PC-9 (cell line): ENCODE data around the gene SLC28A1. TPM values are rescaled to one million over a fixed set of nuclear protein-coding genes. Genes with fewer than 3 reads are reported as not detected.
A peak's percentile ranks its signal among the peaks of the same experiment; 100 is the strongest.
"Not testable (repeated sequence)": the region's sequence is repeated elsewhere in the genome, so short reads cannot be mapped to it uniquely, and the experiment has no call there.

ENCODE experiments used
- BruUV-seq: library from RNA; stranded (reverse); fragments of 400-500 nt; replicated peaks from 2 replicates; lab custom pipeline; 2021; lab: Mats Ljungman, UMichigan
- CTCF ChIA-PET: fragments of 300-600 bp; sonication (Branson Sonifier 250); formaldehyde crosslinking; loops from one replicate; lab custom pipeline; 2022; ENCODE audit warnings: antibody characterized with exemption; lab: Charles Lee
- POLR2A ChIA-PET: fragments of 300-600 bp; sonication (Branson Sonifier 250); formaldehyde crosslinking; loops from one replicate; lab custom pipeline; 2022; ENCODE audit warnings: antibody characterized with exemption; ENCODE audit not compliant: unreplicated experiment; lab: Charles Lee
- DNase-seq, 2 experiments: peaks; one replicate each; pipeline versions ENCODE4 v3.0.0 to v3.0.0-alpha.2; 2015 to 2022; ENCODE audit warnings: mixed read lengths in 1 of 2
- H2AFZ ChIP-seq: fragments of 200-600 bp; sonication (generic); 2 replicates; pipeline ENCODE4 v1.8.1; 2017; ENCODE audit warnings: antibody characterized with exemption
- H3F3A ChIP-seq: fragments of 200-600 bp; sonication (generic); 2 replicates; pipeline ENCODE4 v1.8.1; 2017; ENCODE audit warnings: antibody characterized with exemption, mild to moderate bottlenecking, low read depth; ENCODE audit not compliant: insufficient read depth
- H3K27ac ChIP-seq: fragments of 200-600 bp; sonication (generic); 2 replicates; pipeline ENCODE4 v1.6.1; 2016; ENCODE audit warnings: mixed run types
- H3K27me3 ChIP-seq: fragments of 200-600 bp; sonication (generic); 2 replicates; pipeline ENCODE4 v1.6.1; 2016; ENCODE audit warnings: low read depth, mixed run types; ENCODE audit not compliant: insufficient read depth
- H3K36me3 ChIP-seq: fragments of 200-600 bp; sonication (generic); 2 replicates; pipeline ENCODE4 v1.6.1; 2016; ENCODE audit warnings: low read depth, mixed run types
- H3K4me1 ChIP-seq: fragments of 200-600 bp; sonication (generic); replicated peaks from 2 replicates; pipeline ENCODE4 v1.6.1; 2016; ENCODE audit warnings: mixed run types; ENCODE audit not compliant: insufficient read depth
- H3K4me2 ChIP-seq: fragments of 200-600 bp; sonication (generic); 2 replicates; pipeline ENCODE4 v1.6.1; 2017; ENCODE audit warnings: mixed run types
- H3K4me3 ChIP-seq: fragments of 200-600 bp; sonication (generic); 2 replicates; pipeline ENCODE4 v1.6.1; 2016; ENCODE audit warnings: mixed run types
- H3K79me2 ChIP-seq: fragments of 200-600 bp; sonication (generic); 2 replicates; pipeline ENCODE4 v1.6.1; 2017; ENCODE audit warnings: low read depth, mixed run types
- H3K9me2 ChIP-seq: fragments of 200-600 bp; sonication (generic); 2 replicates; pipeline ENCODE4 v1.8.1; 2017; ENCODE audit warnings: mild to moderate bottlenecking; ENCODE audit not compliant: insufficient read depth
- H3K9me3 ChIP-seq: fragments of 200-600 bp; sonication (generic); 2 replicates; pipeline ENCODE4 v1.8.1; 2016; ENCODE audit warnings: low read depth; ENCODE audit not compliant: insufficient read depth
- H4K20me1 ChIP-seq: fragments of 200-600 bp; sonication (generic); 2 replicates; pipeline ENCODE4 v1.8.1; 2017; ENCODE audit not compliant: insufficient read depth
- EZH2 ChIP-seq: fragments of 200-600 bp; sonication (generic); IDR thresholded peaks from 2 replicates; pipeline ENCODE4 v1.8.0; 2017; ENCODE audit warnings: antibody characterized with exemption, low read depth
- intact Hi-C: fragments of 100-400 bp; cut with micrococcal nuclease; formaldehyde crosslinking; loops from one replicate; pipeline ENCODE4 v1.10.0; 2022; ENCODE audit not compliant: unreplicated experiment
- total RNA-seq: library from RNA; stranded (reverse); gene quantifications from 2 replicates; pipeline ENCODE4 v1.2.3, GENCODE V29; 2021
- TF ChIP-seq, protein P1 (sequence below): fragments of 200-600 bp; sonication (generic); conservative IDR thresholded peaks from 2 replicates; pipeline ENCODE4 v1.6.1; 2017; ENCODE audit warnings: mixed run types, antibody characterized with exemption, mild to moderate bottlenecking, moderate library complexity

The SLC28A1 gene
- total RNA-seq, 1 experiment from 2014 or later = 0.70 TPM

- H2AFZ ChIP-seq, BruUV-seq, H4K20me1 ChIP-seq, H3K9me2 ChIP-seq, POLR2A ChIA-PET, H3K4me3 ChIP-seq, H3K4me2 ChIP-seq, H3K27me3 ChIP-seq, H3K36me3 ChIP-seq, H3K79me2 ChIP-seq: not testable (repeated sequence)
- CTCF ChIA-PET = interaction anchor here (0.6 to 1.1 kb wide), 3 partner anchors 35 to 210 kb away, joined by 3 to 15 read pairs (median 6); partner anchors contain the start of gene NMB
- TF ChIP-seq, protein P1, sequence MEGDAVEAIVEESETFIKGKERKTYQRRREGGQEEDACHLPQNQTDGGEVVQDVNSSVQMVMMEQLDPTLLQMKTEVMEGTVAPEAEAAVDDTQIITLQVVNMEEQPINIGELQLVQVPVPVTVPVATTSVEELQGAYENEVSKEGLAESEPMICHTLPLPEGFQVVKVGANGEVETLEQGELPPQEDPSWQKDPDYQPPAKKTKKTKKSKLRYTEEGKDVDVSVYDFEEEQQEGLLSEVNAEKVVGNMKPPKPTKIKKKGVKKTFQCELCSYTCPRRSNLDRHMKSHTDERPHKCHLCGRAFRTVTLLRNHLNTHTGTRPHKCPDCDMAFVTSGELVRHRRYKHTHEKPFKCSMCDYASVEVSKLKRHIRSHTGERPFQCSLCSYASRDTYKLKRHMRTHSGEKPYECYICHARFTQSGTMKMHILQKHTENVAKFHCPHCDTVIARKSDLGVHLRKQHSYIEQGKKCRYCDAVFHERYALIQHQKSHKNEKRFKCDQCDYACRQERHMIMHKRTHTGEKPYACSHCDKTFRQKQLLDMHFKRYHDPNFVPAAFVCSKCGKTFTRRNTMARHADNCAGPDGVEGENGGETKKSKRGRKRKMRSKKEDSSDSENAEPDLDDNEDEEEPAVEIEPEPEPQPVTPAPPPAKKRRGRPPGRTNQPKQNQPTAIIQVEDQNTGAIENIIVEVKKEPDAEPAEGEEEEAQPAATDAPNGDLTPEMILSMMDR = peak; percentile 84
- peaks cover 26% of the 10 kb centered on the region for H3K4me1 ChIP-seq
- peak; percentile 58 for DNase-seq
- peaks cover 19% of the 10 kb centered on the region; the same call in 1 of the 2 replicates for H3K9me3 ChIP-seq
- H3F3A ChIP-seq = peaks cover 11% of the 10 kb centered on the region; the same call in 1 of the 2 replicates
- intact Hi-C loops = loop anchor here (1.0 kb wide), 2 partner anchors 83 to 199 kb away; no protein-coding TSS in a partner anchor
- H3K27ac ChIP-seq = 0 out of 2 replicates have a peak overlapping the region, but pooled peaks have one; percentile 25
Observed at GRCh38 chr15:84845631-84846030, 38.8 kb upstream of the SLC28A1 start.

DNA sequence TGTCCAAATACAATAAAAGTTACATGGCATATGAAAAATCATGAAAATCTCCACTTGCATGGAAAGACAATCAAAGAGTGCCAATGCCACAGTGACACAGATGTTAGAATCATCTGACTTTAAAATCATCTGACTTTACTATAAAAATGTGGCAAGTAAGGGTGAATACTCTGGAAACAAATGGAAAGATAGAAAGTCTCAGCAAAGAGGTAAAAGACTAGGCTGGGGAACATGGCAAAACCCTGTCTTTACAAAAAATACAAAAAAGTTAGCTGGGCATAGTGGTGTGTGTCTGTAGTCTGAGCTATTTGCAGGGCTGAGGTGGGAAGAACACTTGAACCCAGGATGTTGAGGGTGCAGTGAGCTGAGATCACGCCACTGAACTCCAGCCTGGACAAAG, 38.2 kb upstream of the SLC28A1 start:
- H3K27ac ChIP-seq = no peak overlapping the region
- no peaks in the 10 kb centered on the region for H3K27me3 ChIP-seq
- intact Hi-C loops = no loop called here
- no peak overlapping the region for H2AFZ ChIP-seq
- CTCF ChIA-PET = interaction anchor here (0.6 kb wide), 1 partner anchor 188 kb away, joined by 3 read pairs; the partner anchor contains the start of gene NMB
- no peaks in the 10 kb centered on the region for H4K20me1 ChIP-seq
- H3K79me2 ChIP-seq = no peaks in the 10 kb centered on the region
- peaks cover 20% of the 10 kb centered on the region for H3K4me1 ChIP-seq
- peaks cover 8% of the 10 kb centered on the region; the same call in 1 of the 2 replicates for H3F3A ChIP-seq
- TF ChIP-seq, protein P1 = no peak
- no peak for TF ChIP-seq EZH2
- H3K9me3 ChIP-seq = peaks cover 19% of the 10 kb centered on the region; the same call in 1 of the 2 replicates
- H3K4me2 ChIP-seq = no peak overlapping the region
- no peaks in the 10 kb centered on the region for H3K9me2 ChIP-seq
- H3K36me3 ChIP-seq = no peaks in the 10 kb centered on the region
- BruUV-seq = no TSS peak
- no peak overlapping the region for H3K4me3 ChIP-seq
- no peak for DNase-seq
- POLR2A ChIA-PET = no interaction called here

DNA sequence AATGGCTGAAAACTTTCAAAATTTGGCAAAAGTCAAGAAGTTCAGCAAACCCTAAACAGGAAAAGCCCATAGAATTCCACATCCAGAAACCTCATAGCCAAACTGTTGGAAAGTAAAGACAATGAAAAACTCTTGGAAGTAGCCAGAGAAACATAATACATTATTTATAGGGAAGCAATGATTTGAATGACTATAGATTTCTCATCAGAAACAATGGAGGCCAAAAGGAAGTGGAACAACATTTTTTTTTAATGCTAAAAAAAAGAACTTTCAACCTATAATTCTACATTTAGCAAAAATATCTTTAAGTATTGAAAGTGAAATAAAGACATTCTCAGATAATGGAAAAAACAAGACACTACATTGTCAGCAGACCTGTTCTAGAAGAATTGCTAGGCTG, 37.1 kb upstream of the SLC28A1 start:
- H3K4me2 ChIP-seq = no peak overlapping the region

More for the DNA sequence above, 37.1 kb upstream of the SLC28A1 start:
- Histone ChIP-seq H4K20me1 (no peaks in the 10 kb centered on the region), H3F3A (0 out of 2 replicates have a peak, but pooled peaks cover 6% of the 10 kb centered on the region), H3K79me2 (no peaks in the 10 kb centered on the region), H3K27ac (no peak overlapping the region), H2AFZ (no peak overlapping the region), H3K9me2 (no peaks in the 10 kb centered on the region), H3K4me1 (peaks cover 8% of the 10 kb centered on the region), H3K36me3 (no peaks in the 10 kb centered on the region), H3K9me3 (peaks cover 19% of the 10 kb centered on the region; the same call in 1 of the 2 replicates), H3K27me3 (no peaks in the 10 kb centered on the region), H3K4me3 (no peak overlapping the region)
- CTCF ChIA-PET = interaction anchor here (0.6 kb wide), 1 partner anchor 276 kb away, joined by 6 read pairs; no protein-coding TSS in a partner anchor
- TF ChIP-seq, protein P1 = no peak
- no peak for TF ChIP-seq EZH2
- BruUV-seq = no TSS peak
- POLR2A ChIA-PET = no interaction called here
- no peak for DNase-seq
- intact Hi-C loops = no loop called here
